ENCODE data around the gene CDIPT. TPM values are rescaled to one million over a fixed set of nuclear protein-coding genes. Genes with fewer than 3 reads are reported as not detected.

The CDIPT gene
- total and polyA plus RNA-seq, 2 of the 13 experiments (the other 11 are each of a cell fraction or from before 2014, with no cell fraction given), result 54.9 to 97.5 TPM

DNA sequence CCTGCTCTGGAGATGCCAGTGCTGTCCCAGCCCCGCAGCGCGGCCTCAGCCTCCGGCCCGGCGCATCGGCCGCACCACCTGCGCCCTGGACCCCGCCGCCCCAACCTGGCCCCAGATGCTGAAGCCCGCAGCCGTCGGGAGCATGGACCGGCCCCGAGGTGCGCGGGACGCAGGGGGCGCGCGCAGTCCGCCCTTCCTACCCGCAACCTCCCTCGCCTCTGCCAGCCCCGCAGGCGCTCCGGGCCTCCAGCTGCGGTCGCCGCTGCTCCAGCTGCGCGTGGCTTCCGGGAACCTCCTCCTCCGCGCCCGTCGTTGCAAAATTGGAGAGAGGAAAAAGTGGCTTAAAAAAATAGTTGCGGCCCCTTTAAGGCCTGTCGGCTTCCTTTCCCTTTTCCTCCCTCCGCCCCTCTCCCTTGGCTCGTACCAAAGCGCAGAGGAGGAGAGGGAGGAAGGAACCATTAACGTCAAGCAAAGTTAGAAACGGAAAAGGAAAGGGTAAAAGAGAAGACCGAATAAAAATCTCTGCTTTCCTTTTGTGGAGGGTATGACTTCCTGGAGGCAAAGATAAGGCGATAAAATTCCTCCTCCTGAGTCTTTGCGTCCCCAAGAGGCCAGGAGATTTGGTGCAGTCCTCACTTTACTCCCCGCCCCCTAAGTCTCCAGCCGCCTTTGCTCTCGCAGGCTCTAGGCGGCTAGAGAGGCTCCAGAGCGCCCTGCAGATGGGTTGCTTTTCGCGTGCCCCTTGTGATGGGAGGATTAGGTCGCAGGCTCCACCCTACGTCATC, at the start of gene CDIPT (continued):
- TF ChIP-seq, protein P1, sequence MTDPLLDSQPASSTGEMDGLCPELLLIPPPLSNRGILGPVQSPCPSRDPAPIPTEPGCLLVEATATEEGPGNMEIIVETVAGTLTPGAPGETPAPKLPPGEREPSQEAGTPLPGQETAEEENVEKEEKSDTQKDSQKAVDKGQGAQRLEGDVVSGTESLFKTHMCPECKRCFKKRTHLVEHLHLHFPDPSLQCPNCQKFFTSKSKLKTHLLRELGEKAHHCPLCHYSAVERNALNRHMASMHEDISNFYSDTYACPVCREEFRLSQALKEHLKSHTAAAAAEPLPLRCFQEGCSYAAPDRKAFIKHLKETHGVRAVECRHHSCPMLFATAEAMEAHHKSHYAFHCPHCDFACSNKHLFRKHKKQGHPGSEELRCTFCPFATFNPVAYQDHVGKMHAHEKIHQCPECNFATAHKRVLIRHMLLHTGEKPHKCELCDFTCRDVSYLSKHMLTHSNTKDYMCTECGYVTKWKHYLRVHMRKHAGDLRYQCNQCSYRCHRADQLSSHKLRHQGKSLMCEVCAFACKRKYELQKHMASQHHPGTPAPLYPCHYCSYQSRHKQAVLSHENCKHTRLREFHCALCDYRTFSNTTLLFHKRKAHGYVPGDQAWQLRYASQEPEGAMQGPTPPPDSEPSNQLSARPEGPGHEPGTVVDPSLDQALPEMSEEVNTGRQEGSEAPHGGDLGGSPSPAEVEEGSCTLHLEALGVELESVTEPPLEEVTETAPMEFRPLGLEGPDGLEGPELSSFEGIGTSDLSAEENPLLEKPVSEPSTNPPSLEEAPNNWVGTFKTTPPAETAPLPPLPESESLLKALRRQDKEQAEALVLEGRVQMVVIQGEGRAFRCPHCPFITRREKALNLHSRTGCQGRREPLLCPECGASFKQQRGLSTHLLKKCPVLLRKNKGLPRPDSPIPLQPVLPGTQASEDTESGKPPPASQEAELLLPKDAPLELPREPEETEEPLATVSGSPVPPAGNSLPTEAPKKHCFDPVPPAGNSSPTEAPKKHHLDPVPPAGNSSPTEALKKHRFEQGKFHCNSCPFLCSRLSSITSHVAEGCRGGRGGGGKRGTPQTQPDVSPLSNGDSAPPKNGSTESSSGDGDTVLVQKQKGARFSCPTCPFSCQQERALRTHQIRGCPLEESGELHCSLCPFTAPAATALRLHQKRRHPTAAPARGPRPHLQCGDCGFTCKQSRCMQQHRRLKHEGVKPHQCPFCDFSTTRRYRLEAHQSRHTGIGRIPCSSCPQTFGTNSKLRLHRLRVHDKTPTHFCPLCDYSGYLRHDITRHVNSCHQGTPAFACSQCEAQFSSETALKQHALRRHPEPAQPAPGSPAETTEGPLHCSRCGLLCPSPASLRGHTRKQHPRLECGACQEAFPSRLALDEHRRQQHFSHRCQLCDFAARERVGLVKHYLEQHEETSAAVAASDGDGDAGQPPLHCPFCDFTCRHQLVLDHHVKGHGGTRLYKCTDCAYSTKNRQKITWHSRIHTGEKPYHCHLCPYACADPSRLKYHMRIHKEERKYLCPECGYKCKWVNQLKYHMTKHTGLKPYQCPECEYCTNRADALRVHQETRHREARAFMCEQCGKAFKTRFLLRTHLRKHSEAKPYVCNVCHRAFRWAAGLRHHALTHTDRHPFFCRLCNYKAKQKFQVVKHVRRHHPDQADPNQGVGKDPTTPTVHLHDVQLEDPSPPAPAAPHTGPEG (CRISPR knock-in tag; IDR thresholded peaks at IDR 0.05), result peak; percentile 64; the same call in 1 of the 2 replicates
- TF ChIP-seq ZSCAN25 (CRISPR knock-in tag; IDR thresholded peaks at IDR 0.05) (no peak), ZKSCAN5 (CRISPR knock-in tag; IDR thresholded peaks at IDR 0.05) (no peak), ZNF382 (CRISPR knock-in tag; IDR thresholded peaks at IDR 0.05; ENCODE audit: borderline replicate concordance) (no peak), ZNF292 (CRISPR knock-in tag; IDR thresholded peaks at IDR 0.05; ENCODE audit: borderline replicate concordance, low read depth) (no peak; the same call in 1 of the 2 replicates), SPEN (CRISPR knock-in tag; IDR thresholded peaks at IDR 0.05; ENCODE audit: low read depth) (peak; percentile 83), PTBP1 (IDR thresholded peaks at IDR 0.05; ENCODE audit: low read depth, low read length, poor library complexity, severe bottlenecking) (no peak), EEA1 (CRISPR knock-in tag; IDR thresholded peaks at IDR 0.05; ENCODE audit: borderline replicate concordance) (peak; percentile 98)
- TF ChIP-seq, protein P2, sequence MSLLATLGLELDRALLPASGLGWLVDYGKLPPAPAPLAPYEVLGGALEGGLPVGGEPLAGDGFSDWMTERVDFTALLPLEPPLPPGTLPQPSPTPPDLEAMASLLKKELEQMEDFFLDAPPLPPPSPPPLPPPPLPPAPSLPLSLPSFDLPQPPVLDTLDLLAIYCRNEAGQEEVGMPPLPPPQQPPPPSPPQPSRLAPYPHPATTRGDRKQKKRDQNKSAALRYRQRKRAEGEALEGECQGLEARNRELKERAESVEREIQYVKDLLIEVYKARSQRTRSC (CRISPR knock-in tag; IDR thresholded peaks at IDR 0.05; ENCODE audit: low read depth), result no peak
- TF ChIP-seq, protein P3, sequence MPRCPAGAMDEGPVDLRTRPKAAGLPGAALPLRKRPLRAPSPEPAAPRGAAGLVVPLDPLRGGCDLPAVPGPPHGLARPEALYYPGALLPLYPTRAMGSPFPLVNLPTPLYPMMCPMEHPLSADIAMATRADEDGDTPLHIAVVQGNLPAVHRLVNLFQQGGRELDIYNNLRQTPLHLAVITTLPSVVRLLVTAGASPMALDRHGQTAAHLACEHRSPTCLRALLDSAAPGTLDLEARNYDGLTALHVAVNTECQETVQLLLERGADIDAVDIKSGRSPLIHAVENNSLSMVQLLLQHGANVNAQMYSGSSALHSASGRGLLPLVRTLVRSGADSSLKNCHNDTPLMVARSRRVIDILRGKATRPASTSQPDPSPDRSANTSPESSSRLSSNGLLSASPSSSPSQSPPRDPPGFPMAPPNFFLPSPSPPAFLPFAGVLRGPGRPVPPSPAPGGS (CRISPR knock-in tag; IDR thresholded peaks at IDR 0.05), result no peak; the same call in 1 of the 2 replicates
- TF ChIP-seq, protein P4, sequence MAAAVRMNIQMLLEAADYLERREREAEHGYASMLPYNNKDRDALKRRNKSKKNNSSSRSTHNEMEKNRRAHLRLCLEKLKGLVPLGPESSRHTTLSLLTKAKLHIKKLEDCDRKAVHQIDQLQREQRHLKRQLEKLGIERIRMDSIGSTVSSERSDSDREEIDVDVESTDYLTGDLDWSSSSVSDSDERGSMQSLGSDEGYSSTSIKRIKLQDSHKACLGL (CRISPR knock-in tag; IDR thresholded peaks at IDR 0.05), result no peak
- TF ChIP-seq, protein P5, sequence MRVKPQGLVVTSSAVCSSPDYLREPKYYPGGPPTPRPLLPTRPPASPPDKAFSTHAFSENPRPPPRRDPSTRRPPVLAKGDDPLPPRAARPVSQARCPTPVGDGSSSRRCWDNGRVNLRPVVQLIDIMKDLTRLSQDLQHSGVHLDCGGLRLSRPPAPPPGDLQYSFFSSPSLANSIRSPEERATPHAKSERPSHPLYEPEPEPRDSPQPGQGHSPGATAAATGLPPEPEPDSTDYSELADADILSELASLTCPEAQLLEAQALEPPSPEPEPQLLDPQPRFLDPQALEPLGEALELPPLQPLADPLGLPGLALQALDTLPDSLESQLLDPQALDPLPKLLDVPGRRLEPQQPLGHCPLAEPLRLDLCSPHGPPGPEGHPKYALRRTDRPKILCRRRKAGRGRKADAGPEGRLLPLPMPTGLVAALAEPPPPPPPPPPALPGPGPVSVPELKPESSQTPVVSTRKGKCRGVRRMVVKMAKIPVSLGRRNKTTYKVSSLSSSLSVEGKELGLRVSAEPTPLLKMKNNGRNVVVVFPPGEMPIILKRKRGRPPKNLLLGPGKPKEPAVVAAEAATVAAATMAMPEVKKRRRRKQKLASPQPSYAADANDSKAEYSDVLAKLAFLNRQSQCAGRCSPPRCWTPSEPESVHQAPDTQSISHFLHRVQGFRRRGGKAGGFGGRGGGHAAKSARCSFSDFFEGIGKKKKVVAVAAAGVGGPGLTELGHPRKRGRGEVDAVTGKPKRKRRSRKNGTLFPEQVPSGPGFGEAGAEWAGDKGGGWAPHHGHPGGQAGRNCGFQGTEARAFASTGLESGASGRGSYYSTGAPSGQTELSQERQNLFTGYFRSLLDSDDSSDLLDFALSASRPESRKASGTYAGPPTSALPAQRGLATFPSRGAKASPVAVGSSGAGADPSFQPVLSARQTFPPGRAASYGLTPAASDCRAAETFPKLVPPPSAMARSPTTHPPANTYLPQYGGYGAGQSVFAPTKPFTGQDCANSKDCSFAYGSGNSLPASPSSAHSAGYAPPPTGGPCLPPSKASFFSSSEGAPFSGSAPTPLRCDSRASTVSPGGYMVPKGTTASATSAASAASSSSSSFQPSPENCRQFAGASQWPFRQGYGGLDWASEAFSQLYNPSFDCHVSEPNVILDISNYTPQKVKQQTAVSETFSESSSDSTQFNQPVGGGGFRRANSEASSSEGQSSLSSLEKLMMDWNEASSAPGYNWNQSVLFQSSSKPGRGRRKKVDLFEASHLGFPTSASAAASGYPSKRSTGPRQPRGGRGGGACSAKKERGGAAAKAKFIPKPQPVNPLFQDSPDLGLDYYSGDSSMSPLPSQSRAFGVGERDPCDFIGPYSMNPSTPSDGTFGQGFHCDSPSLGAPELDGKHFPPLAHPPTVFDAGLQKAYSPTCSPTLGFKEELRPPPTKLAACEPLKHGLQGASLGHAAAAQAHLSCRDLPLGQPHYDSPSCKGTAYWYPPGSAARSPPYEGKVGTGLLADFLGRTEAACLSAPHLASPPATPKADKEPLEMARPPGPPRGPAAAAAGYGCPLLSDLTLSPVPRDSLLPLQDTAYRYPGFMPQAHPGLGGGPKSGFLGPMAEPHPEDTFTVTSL (CRISPR knock-in tag; IDR thresholded peaks at IDR 0.05; ENCODE audit: borderline replicate concordance), result peak; percentile 56; the same call in 1 of the 2 replicates
